GM06990 (cell line): ENCODE data around the gene ASPM.

Experiments
- DNase-seq: peaks from one replicate; pipeline ENCODE4 v3.0.0-alpha.2; 2011; ENCODE audit not compliant: insufficient read length; ENCODE audit errors: extremely low read depth
- H3K27me3 ChIP-seq: replicated peaks from 2 replicates; pipeline ENCODE4 v1.6.0; 2011; ENCODE audit warnings: low read length; ENCODE audit not compliant: control insufficient read depth, insufficient read depth
- H3K36me3 ChIP-seq: 2 replicates; pipeline ENCODE4 v1.5.1; 2011; ENCODE audit warnings: low read length; ENCODE audit not compliant: control insufficient read depth, insufficient read depth
- H3K4me3 ChIP-seq: replicated peaks from 2 replicates; pipeline ENCODE4 v1.5.1; 2011; ENCODE audit warnings: low read depth, mild to moderate bottlenecking, control low read depth, low read length
- TF ChIP-seq, protein P1 (sequence below): IDR thresholded peaks from 2 replicates; pipeline ENCODE4 v1.5.1; 2011; ENCODE audit warnings: low read length, control low read depth, mild to moderate bottlenecking, inconsistent platforms; ENCODE audit not compliant: insufficient read depth, poor library complexity, severe bottlenecking

ASPM gene

DNA sequence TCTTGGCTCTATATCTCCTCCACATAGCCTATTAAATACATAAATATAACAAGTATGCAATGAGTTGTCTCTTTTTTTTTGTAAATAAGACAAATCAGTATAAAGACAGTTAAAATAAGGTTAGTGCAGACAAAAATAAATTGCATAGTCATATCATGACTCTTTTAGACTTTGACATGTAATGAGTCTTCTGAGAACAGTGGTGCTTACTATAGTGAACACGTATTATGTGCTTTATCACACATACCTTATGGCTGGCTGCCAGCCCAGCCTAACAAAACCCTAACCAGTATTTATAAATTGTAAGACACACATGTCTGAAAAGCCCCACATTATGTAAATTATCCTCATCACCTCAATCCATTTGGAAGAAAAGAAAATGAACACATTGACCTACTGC lies 50.3 kb downstream of the ASPM start:
- H3K36me3 ChIP-seq, result no peaks in the 10 kb centered on the region; the same call in none of the 2 replicates
- H3K4me3 ChIP-seq, result no peak overlapping the region
- TF ChIP-seq, protein P1, sequence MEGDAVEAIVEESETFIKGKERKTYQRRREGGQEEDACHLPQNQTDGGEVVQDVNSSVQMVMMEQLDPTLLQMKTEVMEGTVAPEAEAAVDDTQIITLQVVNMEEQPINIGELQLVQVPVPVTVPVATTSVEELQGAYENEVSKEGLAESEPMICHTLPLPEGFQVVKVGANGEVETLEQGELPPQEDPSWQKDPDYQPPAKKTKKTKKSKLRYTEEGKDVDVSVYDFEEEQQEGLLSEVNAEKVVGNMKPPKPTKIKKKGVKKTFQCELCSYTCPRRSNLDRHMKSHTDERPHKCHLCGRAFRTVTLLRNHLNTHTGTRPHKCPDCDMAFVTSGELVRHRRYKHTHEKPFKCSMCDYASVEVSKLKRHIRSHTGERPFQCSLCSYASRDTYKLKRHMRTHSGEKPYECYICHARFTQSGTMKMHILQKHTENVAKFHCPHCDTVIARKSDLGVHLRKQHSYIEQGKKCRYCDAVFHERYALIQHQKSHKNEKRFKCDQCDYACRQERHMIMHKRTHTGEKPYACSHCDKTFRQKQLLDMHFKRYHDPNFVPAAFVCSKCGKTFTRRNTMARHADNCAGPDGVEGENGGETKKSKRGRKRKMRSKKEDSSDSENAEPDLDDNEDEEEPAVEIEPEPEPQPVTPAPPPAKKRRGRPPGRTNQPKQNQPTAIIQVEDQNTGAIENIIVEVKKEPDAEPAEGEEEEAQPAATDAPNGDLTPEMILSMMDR, result no peak
- DNase-seq, result no peak
- H3K27me3 ChIP-seq, result no peaks in the 10 kb centered on the region

DNA sequence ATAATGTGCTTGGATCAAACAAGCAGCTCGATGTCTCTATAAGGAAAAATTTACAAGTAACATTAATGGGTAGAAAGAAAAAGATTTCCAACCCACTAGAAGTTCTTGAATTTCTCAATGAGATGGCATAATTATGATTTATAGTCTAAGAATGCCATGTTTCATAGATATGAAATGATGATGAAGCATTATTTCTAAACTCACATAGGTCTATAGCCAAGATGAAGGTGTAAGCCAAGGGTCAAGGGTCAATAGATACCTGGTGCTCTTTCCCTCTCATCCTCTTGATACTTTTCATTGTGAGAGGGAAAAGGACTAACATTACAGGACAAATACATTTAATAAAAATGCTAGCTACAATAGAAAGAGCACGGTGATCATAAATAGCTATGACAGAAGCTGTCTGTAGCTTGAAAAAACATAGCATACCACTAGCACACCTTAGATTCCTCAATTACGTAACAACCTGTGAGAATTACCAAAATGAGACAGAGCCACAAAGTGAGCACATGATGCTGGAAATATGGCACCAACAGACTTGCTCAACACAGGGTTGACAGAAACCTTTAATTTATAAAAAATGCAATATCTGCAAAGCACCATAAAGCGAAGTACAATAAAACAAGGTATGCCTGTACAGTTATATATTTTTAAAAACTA lies 53.1 kb downstream of the ASPM start:
- TF ChIP-seq, protein P1, result no peak
- no peaks in the 10 kb centered on the region; the same call in 1 of the 2 replicates for H3K36me3 ChIP-seq
- no peaks in the 10 kb centered on the region for H3K27me3 ChIP-seq
- DNase-seq, result no peak
- no peak overlapping the region for H3K4me3 ChIP-seq

DNA sequence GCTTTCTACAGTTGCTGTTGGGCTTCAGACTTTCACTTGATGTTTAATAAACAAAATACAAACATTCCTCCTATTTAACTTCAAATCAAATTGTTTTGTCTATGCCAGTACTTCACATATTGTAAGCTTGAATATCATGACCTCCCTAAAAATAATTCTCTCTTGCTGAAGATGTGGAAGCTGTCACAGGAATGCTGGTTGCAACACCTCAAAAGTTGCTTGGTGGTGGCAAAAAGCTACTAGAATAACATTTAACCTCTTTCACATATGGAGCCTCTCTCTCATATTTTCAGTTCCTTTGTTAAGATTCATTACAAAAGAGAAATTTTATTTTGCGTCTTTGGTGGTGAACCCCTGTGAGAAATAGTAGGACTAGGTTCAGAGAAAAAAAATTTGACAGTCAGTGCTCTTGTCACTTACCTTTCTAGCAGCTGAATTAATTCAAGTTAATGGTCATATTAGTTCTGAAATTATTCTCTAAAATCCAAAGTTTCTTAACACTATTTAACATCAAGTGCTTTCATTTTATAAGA lies 53.9 kb downstream of the ASPM start:
- no peaks in the 10 kb centered on the region for H3K27me3 ChIP-seq
- DNase-seq, result no peak
- no peaks in the 10 kb centered on the region; the same call in 1 of the 2 replicates for H3K36me3 ChIP-seq
- H3K4me3 ChIP-seq, result no peak overlapping the region
- TF ChIP-seq, protein P1, result no peak

DNA sequence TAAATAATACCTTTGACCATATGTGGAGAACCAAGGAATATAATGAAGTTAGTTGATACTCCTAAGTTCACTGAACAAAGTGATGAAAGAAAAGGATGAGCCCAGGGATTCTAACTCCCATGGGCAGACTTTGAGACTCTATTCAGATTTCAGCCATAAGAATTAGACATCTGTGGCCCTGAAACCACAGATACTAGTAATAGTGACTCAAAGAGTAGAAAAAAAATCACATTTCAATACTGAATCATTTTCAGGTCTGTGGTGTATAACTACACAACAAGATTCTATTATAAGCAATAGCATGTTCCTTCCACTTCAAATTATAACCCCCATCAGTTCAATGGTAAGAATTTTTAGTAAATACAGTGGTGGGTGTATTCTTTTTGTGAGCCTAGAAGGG lies 63.0 kb downstream of the ASPM start:
- DNase-seq, result no peak
- H3K27me3 ChIP-seq, result no peaks in the 10 kb centered on the region
- peaks cover 6% of the 10 kb centered on the region for H3K36me3 ChIP-seq

DNA sequence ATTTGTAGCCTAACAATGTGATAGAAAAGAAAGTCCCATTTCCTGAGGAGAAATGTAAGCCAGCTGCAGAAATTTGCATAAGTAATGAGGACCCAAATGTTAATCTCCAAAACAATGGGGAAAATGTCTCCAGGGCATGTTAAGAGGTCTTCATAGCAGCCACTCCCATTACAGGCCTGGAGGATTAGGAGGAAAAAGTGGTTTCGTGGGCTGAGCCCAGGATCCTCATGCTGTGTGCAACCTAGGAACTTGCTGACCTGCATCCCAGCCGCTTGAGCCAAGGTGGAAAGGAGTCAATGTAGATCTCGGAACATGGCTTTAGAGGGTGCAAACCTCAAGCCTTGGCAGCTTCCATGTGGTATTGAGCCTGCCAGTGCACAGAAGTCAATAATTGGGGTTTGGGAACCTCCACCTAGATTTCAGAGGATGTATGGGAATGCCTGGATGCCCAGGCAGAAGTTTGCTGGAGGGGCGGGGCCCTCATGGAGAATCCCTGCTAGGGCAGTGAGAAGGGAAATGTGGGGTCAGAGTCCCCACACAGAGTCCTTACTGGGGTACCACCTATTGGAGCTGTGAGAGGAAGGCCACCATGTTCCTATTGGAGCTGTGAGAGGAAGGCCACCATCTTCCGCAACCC lies 65.2 kb downstream of the ASPM start:
- peaks cover 6% of the 10 kb centered on the region; the same call in 1 of the 2 replicates for H3K36me3 ChIP-seq
- TF ChIP-seq, protein P1, result no peak
- no peaks in the 10 kb centered on the region for H3K27me3 ChIP-seq
- H3K4me3 ChIP-seq, result no peak overlapping the region
- no peak for DNase-seq

More for the DNA sequence above, 63.0 kb downstream of the ASPM start:
- no peak overlapping the region for H3K4me3 ChIP-seq
- TF ChIP-seq, protein P1, result no peak
